Heart left ventricle (tissue), 16 donors: ENCODE measurements around the gene HAUS7. TPM values are rescaled to one million over a fixed set of nuclear protein-coding genes. Genes with fewer than 3 reads are reported as not detected.
A peak's percentile ranks its signal among the peaks of the same experiment; 100 is the strongest.

Source experiments
- ATAC-seq, 4 donors: fragments of 200-7000 bp; cut with Tn5 transposase; one replicate each; pipeline ENCODE4 v1.9.1; 2020 to 2022; ENCODE audit warnings: moderate library complexity in 4 of 4, mild to moderate bottlenecking in 3 of 4, moderate number of reproducible peaks in 1 of 4
- DNase-seq, 5 donors: peaks; one replicate each; pipeline ENCODE4 v3.0.0-alpha.2; 2020
- H3K27ac ChIP-seq, 12 donors: fragments of 200-600 bp; sonication (generic) in 4 of 12; one replicate each; pipeline versions ENCODE4 v1.5.0 to v1.8.0; 2016 to 2022; ENCODE audit warnings: mild to moderate bottlenecking in 2 of 12
- H3K27me3 ChIP-seq, 9 donors: fragments of 200-600 bp; sonication (generic) in 2 of 9; one replicate each; pipeline versions ENCODE4 v1.5.1 to v1.8.0; 2016 to 2022; ENCODE audit warnings: mild to moderate bottlenecking in 3 of 9
- H3K36me3 ChIP-seq, 9 donors: fragments of 200-600 bp; sonication (generic) in 2 of 9; one replicate each; pipeline versions ENCODE4 v1.5.0 to v1.8.0; 2018 to 2022; ENCODE audit warnings: mild to moderate bottlenecking in 2 of 9
- H3K4me1 ChIP-seq, 12 donors: fragments of 200-600 bp; sonication (generic) in 4 of 12; one replicate each; pipeline versions ENCODE4 v1.5.0 to v1.8.0; 2016 to 2022; ENCODE audit warnings: mild to moderate bottlenecking in 3 of 12
- H3K4me3 ChIP-seq, 12 donors: fragments of 200-600 bp; sonication (generic) in 4 of 12; one replicate each; pipeline versions ENCODE4 v1.5.0 to v1.8.0; 2017 to 2022; ENCODE audit warnings: mild to moderate bottlenecking in 9 of 12, moderate library complexity in 4 of 12
- H3K9me3 ChIP-seq, 12 donors: fragments of 200-600 bp; sonication (generic) in 4 of 12; one replicate each; pipeline versions ENCODE4 v1.5.0 to v1.8.0; 2016 to 2022; ENCODE audit warnings: mild to moderate bottlenecking in 1 of 12
- POLR2A ChIP-seq, 2 donors: fragments of 450-650 bp; IDR thresholded peaks; one replicate each; pipeline ENCODE4 v1.6.1; 2017; ENCODE audit warnings: antibody characterized with exemption in 2 of 2, mild to moderate bottlenecking in 2 of 2, moderate library complexity in 2 of 2
- WGBS, 4 donors: extraction: QIAGEN DNeasy Blood & Tissue Kit in 2 of 4; methylation state at CpG; one replicate each; pipeline versions ENCODE4 v1.1.5 to v1.1.7; 2013 to 2018; 5-methylcytosine and 5-hydroxymethylcytosine counted together
- intact Hi-C, 10 donors: fragments of 100-400 bp; cut with DNase I; formaldehyde crosslinking; loops; one replicate each; pipeline versions ENCODE4 v1.11.1 to v1.14.2; 2022
- polyA plus RNA-seq, 2 donors: library from polyadenylated mRNA; stranded (reverse); fragments of 200-250 nt; gene quantifications; one replicate each; pipeline ENCODE4 v1.2.3, GENCODE V29; 2013
- total RNA-seq, 9 donors: library from RNA; depleted of rRNA in 2 of 9; stranded (reverse); fragments of >200 nt in 2 of 9; fragmentation: NEBNext Ultra II Directional in 3 of 9; extraction: Animal tissue kit (Norgen Biotek cat#: 25700) in 3 of 9; gene quantifications; one replicate each; pipeline versions ENCODE4 v1.1.0 to v1.2.4, GENCODE V29; 2016 to 2023
- TF ChIP-seq, protein P1 (sequence below), 12 donors: fragments of 200-600 bp; sonication (generic) in 4 of 12; IDR thresholded peaks; one replicate each; pipeline versions ENCODE4 v1.5.0 to v1.8.0; 2018 to 2022; ENCODE audit warnings: antibody characterized with exemption in 12 of 12, mild to moderate bottlenecking in 5 of 12
- donor health status: ischemic (EF 13 %, LVEDD 7.1; RV severe dilation, severe dysfunction).
- donor health status: healthy with polysubstance abuse.
- donor health status: DM: no; HTN: yes; CAD: no.
- donor health status: DM: no; HTN: no; CAD: no.
- donor health status: ischemic (EF 25% LVEDD 6.9; RV normal size, moderate dysfunction).
- donor health status: ischemic (EF 25% LVEDD 5.7; RV mildly dilated, moderate dysfunction).
- donor health status: healthy.
- donor health status: DM: yes; HTN: yes; CAD: no.
- donor health status: ischemic (EF 35%, LVEDD 5.7; RV mildly dilated, moderate dysfunction).
- donor health status: nonischemic (EF 11% LVEDD 7.7; RV severe dilation, severe dysfunction).
- donor health status: DM: yes; HTN: yes; CAD: no.
- donor health status: PGD.
- donor health status: ischemic (EF 29% LVEDD 5.4; RV normal size, mild dysfunction).
- donor health status: nonischemic (EF 23%, LVEDD 6.1; RV moderate dilation, normal function).

Gene HAUS7
- total and polyA plus RNA-seq, 11 donors, result 15.3 to 28.2 (median 20.2) TPM

DNA sequence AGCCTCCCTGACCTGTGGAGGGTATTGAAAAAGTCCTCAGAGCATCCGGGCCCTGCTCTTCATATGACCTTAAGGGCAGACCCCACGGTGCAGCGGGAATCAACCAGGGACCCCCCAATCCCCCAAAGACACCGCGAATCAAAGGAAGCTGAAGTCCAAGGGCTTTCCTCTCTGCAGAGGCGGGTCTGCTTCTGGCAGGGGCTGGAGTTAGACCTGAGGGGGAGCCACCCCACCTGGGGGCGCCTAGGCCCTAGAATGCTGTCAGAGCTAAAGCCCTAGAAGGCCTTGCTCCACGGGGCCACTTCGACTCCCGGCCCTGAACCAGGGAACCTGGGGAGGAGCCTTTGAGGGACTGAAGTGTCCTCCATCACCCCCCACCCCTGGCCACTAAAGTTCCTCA lies 2.8 kb upstream of the HAUS7 start:
- peaks cover 0 to 46% (median 10%) of the 10 kb centered on the region in 12 donors for H3K4me1 ChIP-seq
- no peak overlapping the region for H3K4me3 ChIP-seq
- intact Hi-C loops, result loop anchor here in 4 of 10 donors (2.0 to 5.0 kb wide), 2 partner anchors 34 kb away; no protein-coding TSS in a partner anchor
- WGBS, 4 donors, result 86 to 97% (median 94%) methylated on average over 7 to 10 of the region's 10 CpGs
- DNase-seq (no peak), ATAC-seq (no peak)
- H3K9me3 ChIP-seq, result no peaks in the 10 kb centered on the region
- peaks cover 0 to 2% (median 0%) of the 10 kb centered on the region in 9 donors for H3K27me3 ChIP-seq
- TF ChIP-seq, protein P1, sequence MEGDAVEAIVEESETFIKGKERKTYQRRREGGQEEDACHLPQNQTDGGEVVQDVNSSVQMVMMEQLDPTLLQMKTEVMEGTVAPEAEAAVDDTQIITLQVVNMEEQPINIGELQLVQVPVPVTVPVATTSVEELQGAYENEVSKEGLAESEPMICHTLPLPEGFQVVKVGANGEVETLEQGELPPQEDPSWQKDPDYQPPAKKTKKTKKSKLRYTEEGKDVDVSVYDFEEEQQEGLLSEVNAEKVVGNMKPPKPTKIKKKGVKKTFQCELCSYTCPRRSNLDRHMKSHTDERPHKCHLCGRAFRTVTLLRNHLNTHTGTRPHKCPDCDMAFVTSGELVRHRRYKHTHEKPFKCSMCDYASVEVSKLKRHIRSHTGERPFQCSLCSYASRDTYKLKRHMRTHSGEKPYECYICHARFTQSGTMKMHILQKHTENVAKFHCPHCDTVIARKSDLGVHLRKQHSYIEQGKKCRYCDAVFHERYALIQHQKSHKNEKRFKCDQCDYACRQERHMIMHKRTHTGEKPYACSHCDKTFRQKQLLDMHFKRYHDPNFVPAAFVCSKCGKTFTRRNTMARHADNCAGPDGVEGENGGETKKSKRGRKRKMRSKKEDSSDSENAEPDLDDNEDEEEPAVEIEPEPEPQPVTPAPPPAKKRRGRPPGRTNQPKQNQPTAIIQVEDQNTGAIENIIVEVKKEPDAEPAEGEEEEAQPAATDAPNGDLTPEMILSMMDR (IDR thresholded peaks at IDR 0.05), result no peak
- no peak for TF ChIP-seq POLR2A (IDR thresholded peaks at IDR 0.05)
- H3K27ac ChIP-seq, result no peak overlapping the region
- peaks cover 0 to 6% (median 0%) of the 10 kb centered on the region in 9 donors for H3K36me3 ChIP-seq

- Histone ChIP-seq H3K4me3 (no peak overlapping the region), H3K36me3 (peaks cover 0 to 9% (median 0%) of the 10 kb centered on the region in 9 donors), H3K4me1 (peaks cover 0 to 37% (median 10%) of the 10 kb centered on the region in 12 donors), H3K27ac (peak overlapping the region in 6 of 12 donors; percentile 19 to 71 (median 56)), H3K9me3 (no peaks in the 10 kb centered on the region), H3K27me3 (peaks cover 0 to 2% (median 0%) of the 10 kb centered on the region in 9 donors)
- WGBS, 4 donors, result 67 to 78% (median 73%) methylated on average over 11 of the region's 11 CpGs
- intact Hi-C loops, result loop anchor here in 6 of 10 donors (2.0 to 5.0 kb wide), 3 partner anchors 23 to 36 kb away; partner anchors contain the start of gene BGN (in 2 of the 6)
- no peak for TF ChIP-seq POLR2A (IDR thresholded peaks at IDR 0.05)
- TF ChIP-seq, protein P1 (IDR thresholded peaks at IDR 0.05), result no peak
- no peak for DNase-seq
- no peak for ATAC-seq
Observed at GRCh38 chrX:153471663-153472280, 1.4 kb upstream of the HAUS7 start.

DNA sequence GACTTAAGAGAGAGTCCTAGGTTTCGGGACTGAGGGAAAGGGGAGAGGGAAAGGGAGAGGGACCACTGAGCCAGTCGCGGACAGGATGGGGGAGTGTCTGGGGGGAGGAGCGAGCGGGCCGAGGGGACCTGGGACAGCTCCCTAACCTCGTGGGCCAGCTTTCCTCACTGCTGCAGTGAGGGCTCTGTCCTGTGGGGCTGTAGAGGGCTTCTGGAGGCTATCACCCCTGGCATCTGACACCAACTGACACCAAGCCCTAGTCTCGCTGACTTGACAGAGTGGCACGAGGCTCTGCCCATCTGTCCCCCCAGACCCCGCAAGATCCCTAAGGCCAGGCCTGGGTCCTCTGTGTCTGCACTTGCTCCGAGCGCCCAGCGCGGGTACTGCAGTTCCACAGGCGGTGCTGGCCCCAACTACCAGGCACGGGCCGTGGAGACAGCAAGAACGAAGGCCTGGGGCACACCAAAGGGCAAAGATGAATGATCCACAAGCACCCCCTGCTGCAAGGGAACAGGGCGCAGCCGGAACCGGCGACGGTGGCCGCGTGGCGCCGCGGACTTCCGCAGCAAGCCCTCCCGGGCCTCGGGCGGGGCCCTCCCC lies 465 bp downstream of the HAUS7 start:
- H3K9me3 ChIP-seq, result no peaks in the 10 kb centered on the region
- peaks cover 0 to 24% (median 8%) of the 10 kb centered on the region in 12 donors for H3K4me1 ChIP-seq
- peak overlapping the region in 11 of 12 donors; percentile 26 to 80 (median 71) for H3K27ac ChIP-seq
- no peaks in the 10 kb centered on the region for H3K27me3 ChIP-seq
- peaks cover 0 to 9% (median 0%) of the 10 kb centered on the region in 9 donors for H3K36me3 ChIP-seq
- ATAC-seq (peak in 3 of 4 donors; percentile 21 to 33 (median 23)), DNase-seq (no peak)
- intact Hi-C loops, result loop anchor here in 6 of 10 donors (2.0 to 10.0 kb wide), 4 partner anchors 25 to 525 kb away; partner anchors contain the start of gene BGN (in 2 of the 6)
- H3K4me3 ChIP-seq, result peak overlapping the region; percentile 44 to 82 (median 65)
- no peak for TF ChIP-seq POLR2A (IDR thresholded peaks at IDR 0.05)
- TF ChIP-seq, protein P1 (IDR thresholded peaks at IDR 0.05), result peak in 2 of 12 donors; percentile 20 to 21
- 0 to 37% (median 13%) methylated on average over 8 to 32 of the region's 32 CpGs for WGBS, 4 donors
